Upper lobe of left lung (tissue), 4 donors: ENCODE measurements around the gene C1orf226.

Experiments used
- CTCF ChIP-seq, 6 experiments: fragments of 450-650 bp in 4 of 6; fragments of 200-600 bp in 2 of 6; sonication (generic) in 2 of 6; IDR thresholded peaks; one replicate each; pipeline ENCODE4 v1.5.1; 2016 to 2019; ENCODE audit warnings: antibody characterized with exemption in 6 of 6
- EP300 ChIP-seq, 4 donors: sonication (generic); formaldehyde crosslinking; IDR thresholded peaks; one replicate each; pipeline ENCODE4 v1.5.1; 2017; ENCODE audit warnings: antibody characterized with exemption in 4 of 4, control low read depth in 2 of 4
- POLR2A ChIP-seq, 4 donors: fragments of 450-650 bp; IDR thresholded peaks; one replicate each; pipeline ENCODE4 v1.5.1; 2016 to 2017; ENCODE audit warnings: antibody characterized with exemption in 4 of 4, mild to moderate bottlenecking in 2 of 4
- POLR2AphosphoS5 ChIP-seq, 2 donors: sonication (generic); formaldehyde crosslinking; IDR thresholded peaks; one replicate each; pipeline ENCODE4 v1.5.1; 2017; ENCODE audit warnings: antibody characterized with exemption in 2 of 2

DNA sequence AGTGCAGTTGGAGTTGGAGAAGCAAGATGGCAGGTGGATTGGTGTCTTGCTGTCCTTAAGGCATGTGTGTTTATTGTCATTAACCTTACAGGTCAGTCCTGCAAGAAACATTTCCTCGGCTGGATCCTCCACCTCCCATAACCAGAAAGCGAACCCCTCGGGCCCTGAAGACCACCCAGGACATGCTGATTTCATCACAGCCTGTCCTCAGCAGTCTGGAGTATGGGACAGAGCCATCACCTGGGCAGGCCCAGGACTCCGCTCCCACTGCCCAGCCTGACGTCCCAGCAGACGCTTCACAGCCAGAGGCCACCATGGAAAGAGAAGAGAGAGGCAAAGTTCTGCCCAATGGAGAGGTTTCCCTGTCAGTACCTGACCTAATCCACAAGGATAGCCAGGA lies 1.6 kb downstream of the C1orf226 start:
- TF ChIP-seq POLR2A (IDR thresholded peaks at IDR 0.05) (no peak), CTCF (IDR thresholded peaks at IDR 0.05) (no peak), EP300 (IDR thresholded peaks at IDR 0.05) (no peak), POLR2AphosphoS5 (IDR thresholded peaks at IDR 0.05) (no peak)
